WTC11 (cell line): ENCODE measurements around the gene STARD13. TPM values are rescaled to one million over a fixed set of nuclear protein-coding genes. Genes with fewer than 3 reads are reported as not detected.

Experiments
- ATAC-seq: fragments of 200-7000 bp; cut with Tn5 transposase; 2 replicates; pipeline ENCODE4 v1.10.0; 2021; ENCODE audit warnings: mild to moderate bottlenecking, moderate library complexity
- CTCF ChIA-PET: fragments of 300-600 bp; sonication (Branson Sonifier 250); formaldehyde crosslinking; loops from one replicate; lab custom pipeline; 2021; ENCODE audit warnings: antibody characterized with exemption; lab: Charles Lee
- POLR2A ChIA-PET: fragments of 350-600 bp; sonication (Branson Sonifier 250); formaldehyde crosslinking; loops from one replicate; lab custom pipeline; 2021; ENCODE audit warnings: antibody characterized with exemption; lab: Charles Lee
- DNase-seq: peaks from one replicate; pipeline ENCODE4 v3.0.0; 2021; ENCODE audit warnings: low spot score
- H3K27ac Mint-ChIP-seq: 2 replicates; pipeline ENCODE4 v1.8.0; 2021; ENCODE audit warnings: mixed read lengths
- H3K27me3 Mint-ChIP-seq: 2 replicates; pipeline ENCODE4 v1.8.0; 2021; ENCODE audit warnings: low read depth, mild to moderate bottlenecking, moderate library complexity, mixed read lengths
- H3K36me3 Mint-ChIP-seq: 2 replicates; pipeline ENCODE4 v1.8.0; 2021; ENCODE audit warnings: mixed read lengths
- H3K4me1 Mint-ChIP-seq: 2 replicates; pipeline ENCODE4 v1.8.0; 2022; ENCODE audit warnings: mixed read lengths
- H3K4me3 Mint-ChIP-seq: 2 replicates; pipeline ENCODE4 v1.8.0; 2021; ENCODE audit warnings: mild to moderate bottlenecking, moderate library complexity, mixed read lengths
- H3K9me3 Mint-ChIP-seq: 2 replicates; pipeline ENCODE4 v1.8.0; 2021; ENCODE audit warnings: mixed read lengths
- CREM ChIP-seq: sonication (generic); formaldehyde crosslinking; IDR thresholded peaks from 2 replicates; pipeline ENCODE4 v1.8.1; 2022; ENCODE audit warnings: mild to moderate bottlenecking, missing genetic modification reagents, moderate library complexity
- ELF4 ChIP-seq: sonication (generic); formaldehyde crosslinking; IDR thresholded peaks from 2 replicates; pipeline ENCODE4 v1.8.1; 2022; ENCODE audit warnings: low read depth, mild to moderate bottlenecking, moderate library complexity, missing genetic modification reagents
- ESRRA ChIP-seq: sonication (generic); formaldehyde crosslinking; IDR thresholded peaks from 2 replicates; pipeline ENCODE4 v1.8.1; 2022; ENCODE audit warnings: mild to moderate bottlenecking, missing genetic modification reagents, borderline replicate concordance
- FOXJ3 ChIP-seq: sonication (generic); formaldehyde crosslinking; IDR thresholded peaks from 2 replicates; pipeline ENCODE4 v1.9.0; 2021; ENCODE audit warnings: missing genetic modification reagents, mild to moderate bottlenecking, borderline replicate concordance
- IRF2 ChIP-seq: sonication (generic); formaldehyde crosslinking; IDR thresholded peaks from 2 replicates; pipeline ENCODE4 v1.8.0; 2022; ENCODE audit warnings: low read depth, missing genetic modification reagents, borderline replicate concordance
- MYBL2 ChIP-seq: sonication (generic); formaldehyde crosslinking; IDR thresholded peaks from 2 replicates; pipeline ENCODE4 v1.8.1; 2023; ENCODE audit warnings: mild to moderate bottlenecking, moderate library complexity, missing genetic modification reagents
- TP53 ChIP-seq: sonication (generic); formaldehyde crosslinking; IDR thresholded peaks from 2 replicates; pipeline ENCODE4 v1.8.1; 2023; ENCODE audit warnings: mild to moderate bottlenecking, missing genetic modification reagents
- ZNF263 ChIP-seq: sonication (generic); formaldehyde crosslinking; IDR thresholded peaks from 2 replicates; pipeline ENCODE4 v1.8.1; 2022; ENCODE audit warnings: low read depth, mild to moderate bottlenecking, moderate library complexity, missing genetic modification reagents
- ZNF396 ChIP-seq: fragments of 250-450 bp; sonication (Bioruptor Pico); IDR thresholded peaks from 2 replicates; pipeline ENCODE4 v1.8.0; 2021; ENCODE audit warnings: mild to moderate bottlenecking, moderate library complexity, borderline replicate concordance
- total RNA-seq: library from RNA; stranded (reverse); gene quantifications from 3 replicates; pipeline ENCODE4 v1.2.3, GENCODE V29; 2021
- TF ChIP-seq, protein P1 (sequence below): fragments of 250-450 bp; sonication (Bioruptor Pico); IDR thresholded peaks from 2 replicates; pipeline ENCODE4 v2.1.2; 2022; ENCODE audit warnings: mild to moderate bottlenecking, moderate library complexity
- TF ChIP-seq, protein P2 (sequence below): sonication (generic); formaldehyde crosslinking; IDR thresholded peaks from 2 replicates; pipeline ENCODE4 v1.8.0; 2023; ENCODE audit warnings: missing genetic modification reagents
- TF ChIP-seq, protein P3 (sequence below): sonication (generic); formaldehyde crosslinking; IDR thresholded peaks from 2 replicates; pipeline ENCODE4 v1.8.1; 2023; ENCODE audit warnings: mild to moderate bottlenecking, missing genetic modification reagents, moderate library complexity
- TF ChIP-seq, protein P4 (sequence below): sonication (generic); formaldehyde crosslinking; IDR thresholded peaks from 2 replicates; pipeline ENCODE4 v1.8.1; 2022; ENCODE audit warnings: low read depth, mild to moderate bottlenecking, moderate library complexity, missing genetic modification reagents, borderline replicate concordance
- TF ChIP-seq, protein P5 (sequence below): sonication (generic); formaldehyde crosslinking; IDR thresholded peaks from 2 replicates; pipeline ENCODE4 v1.8.1; 2022; ENCODE audit warnings: low read depth, missing genetic modification reagents, borderline replicate concordance
- TF ChIP-seq, protein P6 (sequence below): sonication (generic); formaldehyde crosslinking; IDR thresholded peaks from 2 replicates; pipeline ENCODE4 v1.8.0; 2022; ENCODE audit warnings: missing genetic modification reagents
- TF ChIP-seq, protein P7 (sequence below): sonication (generic); formaldehyde crosslinking; IDR thresholded peaks from 2 replicates; pipeline ENCODE4 v1.8.1; 2023; ENCODE audit warnings: mild to moderate bottlenecking, missing genetic modification reagents, borderline replicate concordance

The STARD13 gene
- total RNA-seq, 1 experiment from 2014 or later, result 4.4 TPM

DNA sequence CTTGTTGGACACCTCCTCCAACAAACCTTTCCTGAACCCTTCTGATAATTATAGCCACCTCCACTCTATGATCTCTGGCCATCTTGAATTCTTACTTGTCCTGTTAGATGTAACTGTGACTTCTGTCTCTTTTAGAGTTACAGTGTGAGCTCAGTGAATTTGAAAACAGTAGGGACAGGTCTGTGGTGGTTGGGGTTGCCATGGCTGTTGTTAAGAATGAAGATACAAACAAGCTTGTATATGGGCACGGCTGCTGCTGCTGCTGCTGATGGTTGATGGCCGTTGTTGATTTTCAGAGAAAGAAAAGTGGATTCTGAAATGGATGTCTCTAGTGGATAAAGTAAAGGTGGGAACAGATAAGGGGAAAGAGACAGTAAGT, 101.5 kb downstream of the STARD13 start:
- Mint-ChIP-seq H3K27me3 (peaks cover 28% of the 10 kb centered on the region), H3K27ac (no peak overlapping the region), H3K4me3 (no peak overlapping the region), H3K9me3 (no peaks in the 10 kb centered on the region), H3K36me3 (no peaks in the 10 kb centered on the region), H3K4me1 (peaks cover 44% of the 10 kb centered on the region)
- ATAC-seq (no peak), DNase-seq (no peak)
- TF ChIP-seq FOXJ3 (CRISPR knock-in tag) (no peak), ZNF396 (CRISPR knock-in tag) (no peak), IRF2 (no peak), CREM (CRISPR knock-in tag) (no peak), ELF4 (CRISPR knock-in tag) (no peak), ZNF263 (no peak), MYBL2 (no peak), ESRRA (CRISPR knock-in tag) (no peak), TP53 (CRISPR knock-in tag) (no peak)
- TF ChIP-seq, protein P1, sequence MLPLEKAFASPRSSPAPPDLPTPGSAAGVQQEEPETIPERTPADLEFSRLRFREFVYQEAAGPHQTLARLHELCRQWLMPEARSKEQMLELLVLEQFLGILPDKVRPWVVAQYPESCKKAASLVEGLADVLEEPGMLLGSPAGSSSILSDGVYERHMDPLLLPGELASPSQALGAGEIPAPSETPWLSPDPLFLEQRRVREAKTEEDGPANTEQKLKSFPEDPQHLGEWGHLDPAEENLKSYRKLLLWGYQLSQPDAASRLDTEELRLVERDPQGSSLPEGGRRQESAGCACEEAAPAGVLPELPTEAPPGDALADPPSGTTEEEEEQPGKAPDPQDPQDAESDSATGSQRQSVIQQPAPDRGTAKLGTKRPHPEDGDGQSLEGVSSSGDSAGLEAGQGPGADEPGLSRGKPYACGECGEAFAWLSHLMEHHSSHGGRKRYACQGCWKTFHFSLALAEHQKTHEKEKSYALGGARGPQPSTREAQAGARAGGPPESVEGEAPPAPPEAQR (CRISPR knock-in tag), result no peak
- TF ChIP-seq, protein P2, sequence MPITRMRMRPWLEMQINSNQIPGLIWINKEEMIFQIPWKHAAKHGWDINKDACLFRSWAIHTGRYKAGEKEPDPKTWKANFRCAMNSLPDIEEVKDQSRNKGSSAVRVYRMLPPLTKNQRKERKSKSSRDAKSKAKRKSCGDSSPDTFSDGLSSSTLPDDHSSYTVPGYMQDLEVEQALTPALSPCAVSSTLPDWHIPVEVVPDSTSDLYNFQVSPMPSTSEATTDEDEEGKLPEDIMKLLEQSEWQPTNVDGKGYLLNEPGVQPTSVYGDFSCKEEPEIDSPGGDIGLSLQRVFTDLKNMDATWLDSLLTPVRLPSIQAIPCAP, result no peak
- TF ChIP-seq, protein P3, sequence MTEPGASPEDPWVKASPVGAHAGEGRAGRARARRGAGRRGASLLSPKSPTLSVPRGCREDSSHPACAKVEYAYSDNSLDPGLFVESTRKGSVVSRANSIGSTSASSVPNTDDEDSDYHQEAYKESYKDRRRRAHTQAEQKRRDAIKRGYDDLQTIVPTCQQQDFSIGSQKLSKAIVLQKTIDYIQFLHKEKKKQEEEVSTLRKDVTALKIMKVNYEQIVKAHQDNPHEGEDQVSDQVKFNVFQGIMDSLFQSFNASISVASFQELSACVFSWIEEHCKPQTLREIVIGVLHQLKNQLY (CRISPR knock-in tag), result no peak
- TF ChIP-seq, protein P4, sequence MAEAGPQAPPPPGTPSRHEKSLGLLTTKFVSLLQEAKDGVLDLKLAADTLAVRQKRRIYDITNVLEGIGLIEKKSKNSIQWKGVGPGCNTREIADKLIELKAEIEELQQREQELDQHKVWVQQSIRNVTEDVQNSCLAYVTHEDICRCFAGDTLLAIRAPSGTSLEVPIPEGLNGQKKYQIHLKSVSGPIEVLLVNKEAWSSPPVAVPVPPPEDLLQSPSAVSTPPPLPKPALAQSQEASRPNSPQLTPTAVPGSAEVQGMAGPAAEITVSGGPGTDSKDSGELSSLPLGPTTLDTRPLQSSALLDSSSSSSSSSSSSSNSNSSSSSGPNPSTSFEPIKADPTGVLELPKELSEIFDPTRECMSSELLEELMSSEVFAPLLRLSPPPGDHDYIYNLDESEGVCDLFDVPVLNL (CRISPR knock-in tag), result no peak
- TF ChIP-seq, protein P5, sequence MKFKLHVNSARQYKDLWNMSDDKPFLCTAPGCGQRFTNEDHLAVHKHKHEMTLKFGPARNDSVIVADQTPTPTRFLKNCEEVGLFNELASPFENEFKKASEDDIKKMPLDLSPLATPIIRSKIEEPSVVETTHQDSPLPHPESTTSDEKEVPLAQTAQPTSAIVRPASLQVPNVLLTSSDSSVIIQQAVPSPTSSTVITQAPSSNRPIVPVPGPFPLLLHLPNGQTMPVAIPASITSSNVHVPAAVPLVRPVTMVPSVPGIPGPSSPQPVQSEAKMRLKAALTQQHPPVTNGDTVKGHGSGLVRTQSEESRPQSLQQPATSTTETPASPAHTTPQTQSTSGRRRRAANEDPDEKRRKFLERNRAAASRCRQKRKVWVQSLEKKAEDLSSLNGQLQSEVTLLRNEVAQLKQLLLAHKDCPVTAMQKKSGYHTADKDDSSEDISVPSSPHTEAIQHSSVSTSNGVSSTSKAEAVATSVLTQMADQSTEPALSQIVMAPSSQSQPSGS (CRISPR knock-in tag), result no peak
- TF ChIP-seq, protein P6, sequence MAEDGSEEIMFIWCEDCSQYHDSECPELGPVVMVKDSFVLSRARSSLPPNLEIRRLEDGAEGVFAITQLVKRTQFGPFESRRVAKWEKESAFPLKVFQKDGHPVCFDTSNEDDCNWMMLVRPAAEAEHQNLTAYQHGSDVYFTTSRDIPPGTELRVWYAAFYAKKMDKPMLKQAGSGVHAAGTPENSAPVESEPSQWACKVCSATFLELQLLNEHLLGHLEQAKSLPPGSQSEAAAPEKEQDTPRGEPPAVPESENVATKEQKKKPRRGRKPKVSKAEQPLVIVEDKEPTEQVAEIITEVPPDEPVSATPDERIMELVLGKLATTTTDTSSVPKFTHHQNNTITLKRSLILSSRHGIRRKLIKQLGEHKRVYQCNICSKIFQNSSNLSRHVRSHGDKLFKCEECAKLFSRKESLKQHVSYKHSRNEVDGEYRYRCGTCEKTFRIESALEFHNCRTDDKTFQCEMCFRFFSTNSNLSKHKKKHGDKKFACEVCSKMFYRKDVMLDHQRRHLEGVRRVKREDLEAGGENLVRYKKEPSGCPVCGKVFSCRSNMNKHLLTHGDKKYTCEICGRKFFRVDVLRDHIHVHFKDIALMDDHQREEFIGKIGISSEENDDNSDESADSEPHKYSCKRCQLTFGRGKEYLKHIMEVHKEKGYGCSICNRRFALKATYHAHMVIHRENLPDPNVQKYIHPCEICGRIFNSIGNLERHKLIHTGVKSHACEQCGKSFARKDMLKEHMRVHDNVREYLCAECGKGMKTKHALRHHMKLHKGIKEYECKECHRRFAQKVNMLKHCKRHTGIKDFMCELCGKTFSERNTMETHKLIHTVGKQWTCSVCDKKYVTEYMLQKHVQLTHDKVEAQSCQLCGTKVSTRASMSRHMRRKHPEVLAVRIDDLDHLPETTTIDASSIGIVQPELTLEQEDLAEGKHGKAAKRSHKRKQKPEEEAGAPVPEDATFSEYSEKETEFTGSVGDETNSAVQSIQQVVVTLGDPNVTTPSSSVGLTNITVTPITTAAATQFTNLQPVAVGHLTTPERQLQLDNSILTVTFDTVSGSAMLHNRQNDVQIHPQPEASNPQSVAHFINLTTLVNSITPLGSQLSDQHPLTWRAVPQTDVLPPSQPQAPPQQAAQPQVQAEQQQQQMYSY (CRISPR knock-in tag), result no peak
- ChIA-PET CTCF (interaction anchor here (0.9 kb wide), 1 partner anchor 46 kb away, joined by 3 read pairs; no protein-coding TSS in a partner anchor), POLR2A (no interaction called here)

DNA sequence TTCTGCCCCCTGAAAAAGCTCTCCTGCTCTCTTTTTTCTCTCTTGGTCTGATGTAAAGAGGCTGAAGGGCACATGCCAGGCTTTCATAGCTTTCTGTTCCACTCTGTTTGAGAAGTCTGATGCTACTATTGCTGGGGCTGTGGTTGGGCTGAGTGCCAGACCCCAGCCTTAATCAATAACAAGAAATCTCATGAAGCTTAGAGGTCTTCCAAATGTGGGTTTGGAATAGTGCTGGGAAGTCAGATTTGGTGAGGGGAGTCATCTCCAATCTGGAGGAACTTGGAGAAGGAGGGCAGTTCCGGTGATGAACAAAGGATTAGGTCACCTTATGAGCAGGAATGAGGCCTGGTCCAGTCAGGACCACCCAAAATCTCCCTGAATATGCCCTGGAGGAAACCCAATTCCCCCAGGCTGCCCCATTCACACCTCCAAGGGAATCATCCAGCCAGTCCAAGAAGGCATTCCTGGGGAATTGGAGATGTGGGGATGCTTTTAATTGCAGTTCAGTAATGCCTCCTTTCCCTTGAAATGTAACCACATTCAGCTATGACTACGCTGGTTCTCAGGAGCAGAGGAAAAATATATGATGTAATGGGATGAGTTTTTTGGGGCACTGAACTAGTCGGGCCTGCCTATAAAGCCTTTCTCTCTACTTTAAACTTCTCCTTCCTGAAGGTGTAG, 102.0 kb downstream of the STARD13 start:
- H3K4me1 Mint-ChIP-seq, result peaks cover 44% of the 10 kb centered on the region

More for the DNA sequence above, 102.0 kb downstream of the STARD13 start:
- TF ChIP-seq, protein P7, sequence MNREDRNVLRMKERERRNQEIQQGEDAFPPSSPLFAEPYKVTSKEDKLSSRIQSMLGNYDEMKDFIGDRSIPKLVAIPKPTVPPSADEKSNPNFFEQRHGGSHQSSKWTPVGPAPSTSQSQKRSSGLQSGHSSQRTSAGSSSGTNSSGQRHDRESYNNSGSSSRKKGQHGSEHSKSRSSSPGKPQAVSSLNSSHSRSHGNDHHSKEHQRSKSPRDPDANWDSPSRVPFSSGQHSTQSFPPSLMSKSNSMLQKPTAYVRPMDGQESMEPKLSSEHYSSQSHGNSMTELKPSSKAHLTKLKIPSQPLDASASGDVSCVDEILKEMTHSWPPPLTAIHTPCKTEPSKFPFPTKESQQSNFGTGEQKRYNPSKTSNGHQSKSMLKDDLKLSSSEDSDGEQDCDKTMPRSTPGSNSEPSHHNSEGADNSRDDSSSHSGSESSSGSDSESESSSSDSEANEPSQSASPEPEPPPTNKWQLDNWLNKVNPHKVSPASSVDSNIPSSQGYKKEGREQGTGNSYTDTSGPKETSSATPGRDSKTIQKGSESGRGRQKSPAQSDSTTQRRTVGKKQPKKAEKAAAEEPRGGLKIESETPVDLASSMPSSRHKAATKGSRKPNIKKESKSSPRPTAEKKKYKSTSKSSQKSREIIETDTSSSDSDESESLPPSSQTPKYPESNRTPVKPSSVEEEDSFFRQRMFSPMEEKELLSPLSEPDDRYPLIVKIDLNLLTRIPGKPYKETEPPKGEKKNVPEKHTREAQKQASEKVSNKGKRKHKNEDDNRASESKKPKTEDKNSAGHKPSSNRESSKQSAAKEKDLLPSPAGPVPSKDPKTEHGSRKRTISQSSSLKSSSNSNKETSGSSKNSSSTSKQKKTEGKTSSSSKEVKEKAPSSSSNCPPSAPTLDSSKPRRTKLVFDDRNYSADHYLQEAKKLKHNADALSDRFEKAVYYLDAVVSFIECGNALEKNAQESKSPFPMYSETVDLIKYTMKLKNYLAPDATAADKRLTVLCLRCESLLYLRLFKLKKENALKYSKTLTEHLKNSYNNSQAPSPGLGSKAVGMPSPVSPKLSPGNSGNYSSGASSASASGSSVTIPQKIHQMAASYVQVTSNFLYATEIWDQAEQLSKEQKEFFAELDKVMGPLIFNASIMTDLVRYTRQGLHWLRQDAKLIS (CRISPR knock-in tag), result no peak
- Mint-ChIP-seq H3K4me3 (no peak overlapping the region), H3K36me3 (no peaks in the 10 kb centered on the region), H3K9me3 (no peaks in the 10 kb centered on the region), H3K27ac (no peak overlapping the region), H3K27me3 (peaks cover 33% of the 10 kb centered on the region)
- POLR2A ChIA-PET, result no interaction called here
- DNase-seq (no peak), ATAC-seq (no peak)
- CTCF ChIA-PET, result interaction anchor here (0.9 kb wide), 1 partner anchor 45 kb away, joined by 3 read pairs; no protein-coding TSS in a partner anchor
